GM19035 (cell line): Measurements from ENCODE around the gene SNAPIN.

Source experiments
- ATAC-seq: cut with Tn5 transposase; IDR thresholded peaks from one replicate; pipeline ENCODE4 v1.9.1; 2021; ENCODE audit not compliant: unreplicated experiment

The SNAPIN gene

GRCh38 chr1:153658400-153659174 lies at the start of gene SNAPIN:
TSS of gene SNAPIN (plus strand) at chr1:153658703. CDS start at chr1:153658744, 41 bp downstream.
- ATAC-seq = peak; percentile 95

- no peak for ATAC-seq
Measured at GRCh38 chr1:153608742-153609584, 49.5 kb upstream of the SNAPIN start.

- no peak for ATAC-seq
Measured at GRCh38 chr1:153609585-153609907, 49.0 kb upstream of the SNAPIN start.

- no peak for ATAC-seq
Measured at GRCh38 chr1:153610334-153610733, 48.2 kb upstream of the SNAPIN start.

GRCh38 chr1:153610811-153611301 lies 47.6 kb upstream of the SNAPIN start:
- no peak for ATAC-seq

- ATAC-seq = no peak
Measured at GRCh38 chr1:153611356-153611755, 47.1 kb upstream of the SNAPIN start.

- ATAC-seq = no peak
Measured at GRCh38 chr1:153612111-153612754, 46.3 kb upstream of the SNAPIN start.

- ATAC-seq = no peak
Measured at GRCh38 chr1:153612755-153613331, 45.7 kb upstream of the SNAPIN start, which contains the start of gene S100A16. TSS of gene S100A16 (minus strand) at chr1:153613137. CDS start at chr1:153608151, 4,986 bp downstream.

- no peak for ATAC-seq
Measured at GRCh38 chr1:153613406-153613805, 45.1 kb upstream of the SNAPIN start.

GRCh38 chr1:153614189-153614900 lies 44.2 kb upstream of the SNAPIN start:
- no peak for ATAC-seq

- ATAC-seq = no peak
Measured at GRCh38 chr1:153614906-153615305, 43.6 kb upstream of the SNAPIN start.

- no peak for ATAC-seq
Measured at GRCh38 chr1:153615406-153615805, 43.1 kb upstream of the SNAPIN start.

- no peak for ATAC-seq
Measured at GRCh38 chr1:153616144-153616916, 42.2 kb upstream of the SNAPIN start, which contains the start of gene S100A14. TSS of gene S100A14 (minus strand) at chr1:153616325. CDS start at chr1:153615858, 467 bp downstream.

GRCh38 chr1:153616917-153617311 lies 41.6 kb upstream of the SNAPIN start:
- no peak for ATAC-seq

- peak; percentile 73 for ATAC-seq
Measured at GRCh38 chr1:153617663-153618062, 40.8 kb upstream of the SNAPIN start.

- no peak for ATAC-seq
Measured at GRCh38 chr1:153619171-153619570, 39.3 kb upstream of the SNAPIN start.

- ATAC-seq = no peak
Measured at GRCh38 chr1:153623101-153623500, 35.4 kb upstream of the SNAPIN start.

- no peak for ATAC-seq
Measured at GRCh38 chr1:153624965-153625611, 33.4 kb upstream of the SNAPIN start.

- ATAC-seq = no peak
Measured at GRCh38 chr1:153626477-153626903, 32.0 kb upstream of the SNAPIN start.
